ENCODE measurements around the gene FYB1. TPM values are rescaled to one million over a fixed set of nuclear protein-coding genes. Genes with fewer than 3 reads are reported as not detected.
A peak's percentile ranks its signal among the peaks of the same experiment; 100 is the strongest.
"Not testable (repeated sequence)": the region's sequence is repeated elsewhere in the genome, so short reads cannot be mapped to it uniquely, and the experiment has no call there.

FYB1 gene
- total RNA-seq, 1 experiment from 2014 or later: not detected

DNA sequence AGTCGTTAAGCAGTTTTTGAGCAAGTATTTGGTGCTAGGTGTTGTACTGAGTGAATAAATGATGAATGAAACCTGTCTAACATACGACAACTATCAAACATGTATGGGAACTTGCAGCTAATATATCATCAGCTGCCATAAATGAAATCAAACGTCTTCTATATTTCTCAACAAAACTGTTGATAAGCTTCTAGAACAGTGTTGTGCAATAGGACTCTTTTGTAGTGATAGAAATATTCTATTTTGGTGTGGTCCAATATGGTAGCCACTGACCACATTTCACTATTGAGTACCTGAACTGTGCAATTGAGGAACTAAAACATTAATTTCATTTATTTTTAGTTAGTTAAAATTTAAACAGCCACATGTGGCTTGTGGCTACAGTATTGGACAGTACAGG, 16.3 kb upstream of the FYB1 start:
- no peak overlapping the region for H3K4me3 Mint-ChIP-seq

DNA sequence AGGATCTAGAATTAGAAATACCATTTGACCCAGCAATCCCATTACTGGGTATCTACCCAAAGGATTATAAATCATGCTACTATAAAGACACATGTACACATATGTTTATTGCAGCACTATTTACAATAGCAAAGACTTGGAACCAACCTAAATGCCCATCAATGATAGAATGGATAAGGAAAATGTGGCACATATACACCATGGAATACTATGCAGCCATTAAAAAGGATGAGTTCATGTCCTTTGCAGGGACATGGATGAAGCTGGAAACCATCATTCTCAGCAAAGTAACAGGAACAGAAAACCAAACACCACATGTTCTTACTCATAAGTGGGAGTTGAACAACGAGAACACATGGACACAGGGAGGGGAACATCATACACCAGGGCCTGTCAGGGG, 15.1 kb upstream of the FYB1 start:
- H3K9me3 Mint-ChIP-seq; H3K79me2 ChIP-seq (ENCODE audit: insufficient read depth, low read length); H2AFZ ChIP-seq (ENCODE audit: low read length); H2AK5ac ChIP-seq (ENCODE audit: insufficient read length, low read length); H3K9ac ChIP-seq (ENCODE audit: extremely low read depth, insufficient read length, low read length); H3K14ac ChIP-seq (ENCODE audit: insufficient read depth, low read length); H2BK120ac ChIP-seq (ENCODE audit: low read depth, low read length, poor library complexity, severe bottlenecking); H3K4me1 Mint-ChIP-seq; H2BK5ac ChIP-seq (ENCODE audit: insufficient read length, low read length); H3K4me2 ChIP-seq (ENCODE audit: insufficient read depth, insufficient read length, low read length); H3K4me3 Mint-ChIP-seq; H3K27me3 Mint-ChIP-seq (ENCODE audit: low read depth); H4K8ac ChIP-seq (replicated peaks; ENCODE audit: insufficient read length, low read depth, low read length); H4K20me1 ChIP-seq (ENCODE audit: control insufficient read depth, insufficient read depth, insufficient read length); H3K79me1 ChIP-seq (ENCODE audit: insufficient read depth, low read depth, low read length, poor library complexity, severe bottlenecking); H3K18ac ChIP-seq (ENCODE audit: insufficient read length, low read depth, low read length); H3K23ac ChIP-seq (ENCODE audit: insufficient read length, low read depth, low read length); H4K5ac ChIP-seq (ENCODE audit: insufficient read length, low read depth, low read length); H3K27me3 ChIP-seq (ENCODE audit: insufficient read depth, low read length); H2BK15ac ChIP-seq (ENCODE audit: low read depth, low read length); H3K23me2 ChIP-seq (ENCODE audit: insufficient read length, low read depth, low read length, poor library complexity, severe bottlenecking); H3K27ac ChIP-seq (ENCODE audit: insufficient read length, low read depth, low read length); H3K36me3 Mint-ChIP-seq (ENCODE audit: insufficient read depth in 1 of 3, low read depth in 3 of 3); H2BK20ac ChIP-seq (ENCODE audit: low read depth, low read length, poor library complexity, severe bottlenecking); H3K9me3 ChIP-seq (ENCODE audit: control insufficient read depth, low read depth, low read length); H3T11ph ChIP-seq (ENCODE audit: low read length); H4K91ac ChIP-seq (ENCODE audit: insufficient read length, low read depth, low read length); H3K56ac ChIP-seq (ENCODE audit: insufficient read length, low read depth, low read length); H2BK12ac ChIP-seq (ENCODE audit: insufficient read length, low read depth, low read length); DNase-seq; H3K4ac ChIP-seq (ENCODE audit: low read depth, low read length); H3K4me1 ChIP-seq (ENCODE audit: insufficient read depth, low read length): not testable (repeated sequence)
- H3K27ac Mint-ChIP-seq: peak overlapping the region in 1 of 3 experiments; percentile 62; a peak in 1 of 7 replicates
- no CpG with 5 or more reads among the region's 1 CpG for WGBS (ENCODE audit: extremely low coverage, insufficient read length, low lambda C conversion rate)

More for the DNA sequence above, 16.3 kb upstream of the FYB1 start:
- Histone ChIP-seq H3K4ac (ENCODE audit: low read depth, low read length) (no peak overlapping the region), H3K14ac (ENCODE audit: insufficient read depth, low read length) (no peak overlapping the region), H4K5ac (ENCODE audit: insufficient read length, low read depth, low read length) (no peak overlapping the region), H2AK5ac (ENCODE audit: insufficient read length, low read length) (no peak overlapping the region), H2AFZ (ENCODE audit: low read length) (no peak overlapping the region), H3K79me2 (ENCODE audit: insufficient read depth, low read length) (no peaks in the 10 kb centered on the region; the same call in 1 of the 2 replicates), H3K9me3 (ENCODE audit: control insufficient read depth, low read depth, low read length) (no peaks in the 10 kb centered on the region), H3K56ac (ENCODE audit: insufficient read length, low read depth, low read length) (no peak overlapping the region), H2BK5ac (ENCODE audit: insufficient read length, low read length) (no peak overlapping the region), H3K27ac (ENCODE audit: insufficient read length, low read depth, low read length) (no peak overlapping the region), H3K4me2 (ENCODE audit: insufficient read depth, insufficient read length, low read length) (no peak overlapping the region), H3K27me3 (ENCODE audit: insufficient read depth, low read length) (no peaks in the 10 kb centered on the region), H3T11ph (ENCODE audit: low read length) (no peak overlapping the region), H2BK120ac (ENCODE audit: low read depth, low read length, poor library complexity, severe bottlenecking) (no peak overlapping the region), H3K9ac (ENCODE audit: extremely low read depth, insufficient read length, low read length) (no peak overlapping the region), H3K4me1 (ENCODE audit: insufficient read depth, low read length) (no peaks in the 10 kb centered on the region), H3K23ac (ENCODE audit: insufficient read length, low read depth, low read length) (no peak overlapping the region), H2BK20ac (ENCODE audit: low read depth, low read length, poor library complexity, severe bottlenecking) (no peak overlapping the region), H2BK15ac (ENCODE audit: low read depth, low read length) (no peak overlapping the region), H3K18ac (ENCODE audit: insufficient read length, low read depth, low read length) (no peak overlapping the region), H4K91ac (ENCODE audit: insufficient read length, low read depth, low read length) (no peak overlapping the region), H3K23me2 (ENCODE audit: insufficient read length, low read depth, low read length, poor library complexity, severe bottlenecking) (no peaks in the 10 kb centered on the region), H4K20me1 (ENCODE audit: control insufficient read depth, insufficient read depth, insufficient read length) (no peaks in the 10 kb centered on the region), H3K79me1 (ENCODE audit: insufficient read depth, low read depth, low read length, poor library complexity, severe bottlenecking) (no peaks in the 10 kb centered on the region), H2BK12ac (ENCODE audit: insufficient read length, low read depth, low read length) (no peak overlapping the region), H4K8ac (replicated peaks; ENCODE audit: insufficient read length, low read depth, low read length) (no peak overlapping the region)
- no peak for DNase-seq
- Mint-ChIP-seq H3K27me3 (ENCODE audit: low read depth) (no peaks in the 10 kb centered on the region), H3K9me3 (peaks cover 3 to 4% of the 10 kb centered on the region in 2 experiments; a peak in 3 of 5 replicates), H3K36me3 (ENCODE audit: insufficient read depth in 1 of 3, low read depth in 3 of 3) (no peaks in the 10 kb centered on the region; a peak in 1 of 7 replicates), H3K27ac (no peak overlapping the region), H3K4me1 (no peaks in the 10 kb centered on the region)
- no CpG with 5 or more reads among the region's 3 CpGs for WGBS (ENCODE audit: extremely low coverage, insufficient read length, low lambda C conversion rate)
- TF ChIP-seq, protein P1, sequence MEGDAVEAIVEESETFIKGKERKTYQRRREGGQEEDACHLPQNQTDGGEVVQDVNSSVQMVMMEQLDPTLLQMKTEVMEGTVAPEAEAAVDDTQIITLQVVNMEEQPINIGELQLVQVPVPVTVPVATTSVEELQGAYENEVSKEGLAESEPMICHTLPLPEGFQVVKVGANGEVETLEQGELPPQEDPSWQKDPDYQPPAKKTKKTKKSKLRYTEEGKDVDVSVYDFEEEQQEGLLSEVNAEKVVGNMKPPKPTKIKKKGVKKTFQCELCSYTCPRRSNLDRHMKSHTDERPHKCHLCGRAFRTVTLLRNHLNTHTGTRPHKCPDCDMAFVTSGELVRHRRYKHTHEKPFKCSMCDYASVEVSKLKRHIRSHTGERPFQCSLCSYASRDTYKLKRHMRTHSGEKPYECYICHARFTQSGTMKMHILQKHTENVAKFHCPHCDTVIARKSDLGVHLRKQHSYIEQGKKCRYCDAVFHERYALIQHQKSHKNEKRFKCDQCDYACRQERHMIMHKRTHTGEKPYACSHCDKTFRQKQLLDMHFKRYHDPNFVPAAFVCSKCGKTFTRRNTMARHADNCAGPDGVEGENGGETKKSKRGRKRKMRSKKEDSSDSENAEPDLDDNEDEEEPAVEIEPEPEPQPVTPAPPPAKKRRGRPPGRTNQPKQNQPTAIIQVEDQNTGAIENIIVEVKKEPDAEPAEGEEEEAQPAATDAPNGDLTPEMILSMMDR (conservative IDR thresholded peaks at IDR 0.05): no peak

Measured in H9 (cell line).